ENCODE measurements around the gene AMIGO1.

Gene AMIGO1

DNA sequence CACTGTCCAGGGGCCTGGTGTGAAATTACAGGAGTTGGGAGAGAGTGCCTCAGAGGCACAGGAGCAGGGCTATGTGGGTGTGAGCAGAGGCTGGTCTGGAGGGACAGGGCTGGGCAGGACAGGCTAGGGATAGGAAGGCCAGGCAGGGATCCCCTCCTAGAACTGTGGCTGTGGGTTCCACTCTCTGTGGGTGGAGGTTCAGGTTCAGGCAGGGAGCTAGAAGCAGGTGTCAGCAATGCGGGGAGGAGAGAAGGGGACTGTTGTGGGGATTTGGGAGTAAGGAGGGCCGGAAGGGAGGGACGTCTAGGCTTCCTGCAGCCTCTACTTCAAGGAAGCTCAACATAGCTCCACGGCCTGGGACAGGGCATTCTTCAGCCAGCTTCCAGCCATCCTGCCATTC, 21.9 kb upstream of the AMIGO1 start:
- no peak for TF ChIP-seq TAF1 (IDR thresholded peaks at IDR 0.05; ENCODE audit: borderline replicate concordance, insufficient read depth, low read length)
- TF ChIP-seq FOXP2 (optimal IDR thresholded peaks at IDR 0.05; ENCODE audit: borderline replicate concordance, extremely low read depth, extremely low read length, insufficient read depth), result no peak
- TF ChIP-seq REST (IDR thresholded peaks at IDR 0.05; ENCODE audit: insufficient read depth in 1 of 2, low read depth in 2 of 2, low read length in 2 of 2), result no peak

GRCh38 chr1:109530457-109531087, 21.0 kb upstream of the AMIGO1 start:
- TF ChIP-seq FOXP2 (optimal IDR thresholded peaks at IDR 0.05; ENCODE audit: borderline replicate concordance, extremely low read depth, extremely low read length, insufficient read depth) (no peak), REST (IDR thresholded peaks at IDR 0.05; ENCODE audit: insufficient read depth in 1 of 2, low read depth in 2 of 2, low read length in 2 of 2) (no peak), TAF1 (IDR thresholded peaks at IDR 0.05; ENCODE audit: borderline replicate concordance, insufficient read depth, low read length) (no peak), SIN3A (IDR thresholded peaks at IDR 0.05; ENCODE audit: borderline replicate concordance, insufficient read depth, low read length) (no peak), POLR2AphosphoS5 (IDR thresholded peaks at IDR 0.05; ENCODE audit: low read depth, low read length) (no peak)

DNA sequence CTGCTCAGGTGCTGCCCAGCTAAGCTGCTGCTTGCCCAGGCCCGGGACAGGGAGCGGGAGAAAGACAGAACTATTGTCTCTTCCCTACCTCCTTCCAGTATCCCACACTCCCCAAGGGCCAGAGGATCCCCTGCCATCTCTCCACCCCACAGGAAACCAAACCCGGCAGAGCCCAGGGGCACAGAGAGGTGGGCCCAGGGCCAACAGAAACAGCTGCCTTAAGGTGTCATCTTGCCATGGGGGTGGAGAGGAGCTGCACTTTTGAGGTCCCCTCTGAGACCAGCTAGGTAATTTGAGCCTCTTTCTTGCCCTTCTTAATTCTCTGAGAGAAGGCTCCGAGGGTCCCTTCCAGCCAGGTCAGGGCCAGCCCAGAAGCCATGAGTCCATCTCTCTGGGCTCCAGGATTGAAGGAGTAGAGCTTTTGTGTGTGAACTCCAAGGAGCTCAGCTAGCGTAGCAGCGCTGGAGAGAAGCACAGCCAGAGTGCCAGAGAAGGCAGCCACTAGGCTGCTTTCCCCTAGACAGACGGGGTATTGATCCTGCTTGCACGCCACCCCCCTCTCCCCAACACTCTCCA, 20.4 kb upstream of the AMIGO1 start:
- TF ChIP-seq POLR2AphosphoS5 (IDR thresholded peaks at IDR 0.05; ENCODE audit: low read depth, low read length), result no peak
- no peak for TF ChIP-seq FOXP2 (optimal IDR thresholded peaks at IDR 0.05; ENCODE audit: borderline replicate concordance, extremely low read depth, extremely low read length, insufficient read depth)
- TF ChIP-seq SIN3A (IDR thresholded peaks at IDR 0.05; ENCODE audit: borderline replicate concordance, insufficient read depth, low read length), result no peak
- no peak for TF ChIP-seq REST (IDR thresholded peaks at IDR 0.05; ENCODE audit: insufficient read depth in 1 of 2, low read depth in 2 of 2, low read length in 2 of 2)
- no peak for TF ChIP-seq TAF1 (IDR thresholded peaks at IDR 0.05; ENCODE audit: borderline replicate concordance, insufficient read depth, low read length)

- TF ChIP-seq POLR2AphosphoS5 (IDR thresholded peaks at IDR 0.05; ENCODE audit: low read depth, low read length) (no peak), TAF1 (IDR thresholded peaks at IDR 0.05; ENCODE audit: borderline replicate concordance, insufficient read depth, low read length) (no peak), FOXP2 (optimal IDR thresholded peaks at IDR 0.05; ENCODE audit: borderline replicate concordance, extremely low read depth, extremely low read length, insufficient read depth) (no peak), REST (IDR thresholded peaks at IDR 0.05; ENCODE audit: insufficient read depth in 1 of 2, low read depth in 2 of 2, low read length in 2 of 2) (no peak), SIN3A (IDR thresholded peaks at IDR 0.05; ENCODE audit: borderline replicate concordance, insufficient read depth, low read length) (no peak)
Observed at GRCh38 chr1:109528712-109529111, 19.2 kb upstream of the AMIGO1 start.

All from PFSK-1 (cell line).